Measurements from ENCODE around the gene ABCA5.

Gene ABCA5

GRCh38 chr17:69235338-69236058, 91.4 kb downstream of the ABCA5 start:
- in situ Hi-C loops (cut with MboI; ENCODE audit: low sequenced_read_pairs, unreplicated experiment) = loop anchor here (25.0 kb wide), 1 partner anchor 698 kb away; no protein-coding TSS in a partner anchor
- TF ChIP-seq CTCF (IDR thresholded peaks at IDR 0.05; ENCODE audit: borderline replicate concordance, control extremely low read depth, extremely low read depth, insufficient read depth, missing control alignments) = peak; percentile 49
- peak; percentile 36 for DNase-seq (ENCODE audit: low spot score)

GRCh38 chr17:69232650-69233049, 94.3 kb downstream of the ABCA5 start:
- no peak for DNase-seq (ENCODE audit: low spot score)
- in situ Hi-C loops (cut with MboI; ENCODE audit: low sequenced_read_pairs, unreplicated experiment) = loop anchor here (25.0 kb wide), 1 partner anchor 695 kb away; no protein-coding TSS in a partner anchor
- TF ChIP-seq CTCF (IDR thresholded peaks at IDR 0.05; ENCODE audit: borderline replicate concordance, control extremely low read depth, extremely low read depth, insufficient read depth, missing control alignments) = no peak

GRCh38 chr17:69231521-69231920, 95.4 kb downstream of the ABCA5 start:
- in situ Hi-C loops (cut with MboI; ENCODE audit: low sequenced_read_pairs, unreplicated experiment) = loop anchor here (25.0 kb wide), 1 partner anchor 694 kb away; no protein-coding TSS in a partner anchor
- DNase-seq (ENCODE audit: low spot score) = no peak
- no peak for TF ChIP-seq CTCF (IDR thresholded peaks at IDR 0.05; ENCODE audit: borderline replicate concordance, control extremely low read depth, extremely low read depth, insufficient read depth, missing control alignments)

GRCh38 chr17:69230939-69231338, 96.0 kb downstream of the ABCA5 start:
- in situ Hi-C loops (cut with MboI; ENCODE audit: low sequenced_read_pairs, unreplicated experiment) = loop anchor here (25.0 kb wide), 1 partner anchor 694 kb away; no protein-coding TSS in a partner anchor
- TF ChIP-seq CTCF (IDR thresholded peaks at IDR 0.05; ENCODE audit: borderline replicate concordance, control extremely low read depth, extremely low read depth, insufficient read depth, missing control alignments) = no peak
- DNase-seq (ENCODE audit: low spot score) = no peak

GRCh38 chr17:69228576-69228975, 98.4 kb downstream of the ABCA5 start, which contains the start of gene ABCA10:
Gene ABCA10, minus strand, starts transcription at chr17:69228824. Its CDS starts 3,466 bp downstream, at chr17:69225358.
- DNase-seq (ENCODE audit: low spot score) = no peak
- in situ Hi-C loops (cut with MboI; ENCODE audit: low sequenced_read_pairs, unreplicated experiment) = loop anchor here (5.0 to 25.0 kb wide), 2 partner anchors 451 to 691 kb away; no protein-coding TSS in a partner anchor
- no peak for TF ChIP-seq CTCF (IDR thresholded peaks at IDR 0.05; ENCODE audit: borderline replicate concordance, control extremely low read depth, extremely low read depth, insufficient read depth, missing control alignments)

GRCh38 chr17:69228018-69228417, 98.9 kb downstream of the ABCA5 start:
- in situ Hi-C loops (cut with MboI; ENCODE audit: low sequenced_read_pairs, unreplicated experiment) = loop anchor here (5.0 to 25.0 kb wide), 2 partner anchors 451 to 691 kb away; no protein-coding TSS in a partner anchor
- DNase-seq (ENCODE audit: low spot score) = no peak
- TF ChIP-seq CTCF (IDR thresholded peaks at IDR 0.05; ENCODE audit: borderline replicate concordance, control extremely low read depth, extremely low read depth, insufficient read depth, missing control alignments) = no peak

Data from GM13976 (cell line).